Sigmoid colon (tissue), 7 donors: ENCODE data around the gene WNK2. TPM values are rescaled to one million over a fixed set of nuclear protein-coding genes. Genes with fewer than 3 reads are reported as not detected.

Source experiments
- DNase-seq: peaks from one replicate; pipeline ENCODE4 v3.0.0-alpha.2; 2019
- H3K27ac ChIP-seq, 4 donors: fragments of 200-600 bp; sonication (generic); one replicate each; pipeline ENCODE4 v1.5.1; 2016 to 2019; ENCODE audit warnings: mild to moderate bottlenecking in 1 of 4
- H3K27me3 ChIP-seq, 3 donors: fragments of 200-600 bp; sonication (generic); one replicate each; pipeline ENCODE4 v1.5.1; 2019; ENCODE audit warnings: mild to moderate bottlenecking in 1 of 3
- H3K36me3 ChIP-seq, 4 donors: fragments of 200-600 bp; sonication (generic); one replicate each; pipeline ENCODE4 v1.5.1; 2016 to 2019
- H3K4me1 ChIP-seq, 4 donors: fragments of 200-600 bp; sonication (generic); one replicate each; pipeline ENCODE4 v1.5.1; 2017 to 2019
- H3K4me3 ChIP-seq, 4 donors: fragments of 200-600 bp; sonication (generic); one replicate each; pipeline ENCODE4 v1.5.1; 2017 to 2019; ENCODE audit warnings: mild to moderate bottlenecking in 2 of 4, moderate library complexity in 1 of 4
- H3K9me3 ChIP-seq, 4 donors: fragments of 200-600 bp in 3 of 4; sonication (generic) in 3 of 4; one replicate each; pipeline versions ENCODE4 v1.5.1 to v1.6.1; 2013 to 2019
- CTCF ChIP-seq, 4 experiments: fragments of 450-650 bp in 3 of 4; fragments of 200-600 bp in 1 of 4; IDR thresholded peaks; one replicate each; pipeline ENCODE4 v1.5.1; 2016 to 2019; ENCODE audit warnings: antibody characterized with exemption in 4 of 4, mild to moderate bottlenecking in 3 of 4, moderate library complexity in 2 of 4
- EP300 ChIP-seq, 4 donors: sonication (generic); formaldehyde crosslinking; IDR thresholded peaks; one replicate each; pipeline ENCODE4 v1.6.1; 2017; ENCODE audit warnings: antibody characterized with exemption in 4 of 4
- POLR2A ChIP-seq, 2 donors: fragments of 450-650 bp; IDR thresholded peaks; one replicate each; pipeline ENCODE4 v1.6.1; 2016; ENCODE audit warnings: antibody characterized with exemption in 2 of 2, mild to moderate bottlenecking in 2 of 2, moderate library complexity in 2 of 2
- POLR2AphosphoS5 ChIP-seq, 4 donors: sonication (generic); formaldehyde crosslinking; IDR thresholded peaks; one replicate each; pipeline ENCODE4 v1.6.1; 2017; ENCODE audit warnings: antibody characterized with exemption in 4 of 4
- WGBS, 2 donors: extraction: QIAGEN DNeasy Blood & Tissue Kit; methylation state at CpG; one replicate each; pipeline ENCODE4 v1.1.7; 2013; 5-methylcytosine and 5-hydroxymethylcytosine counted together
- intact Hi-C: fragments of 100-400 bp; cut with DNase I; formaldehyde crosslinking; loops from one replicate; pipeline ENCODE4 v1.15.1; 2023
- polyA plus RNA-seq, 3 donors: library from polyadenylated mRNA; stranded (reverse); fragments of 200-250 nt; gene quantifications; one replicate each; pipeline ENCODE4 v1.2.3, GENCODE V29; 2013
- total RNA-seq, 4 donors: library from RNA; depleted of rRNA; stranded (reverse); fragments of >200 nt; gene quantifications; one replicate each; pipeline ENCODE4 v1.1.0, GENCODE V29; 2016
- donor health status: healthy with polysubstance abuse.
- donor health status: Bipolar disorder and iron deficiency.
- donor health status: healthy.

WNK2 gene
- total and polyA plus RNA-seq, 7 donors, result 12.6 to 95.8 (median 20.0) TPM

- Histone ChIP-seq H3K9me3 (no peaks in the 10 kb centered on the region), H3K36me3 (no peaks in the 10 kb centered on the region), H3K27me3 (peaks cover 0 to 6% (median 0%) of the 10 kb centered on the region in 3 donors), H3K4me3 (peak overlapping the region in 3 of 4 donors; percentile 54 to 87 (median 66)), H3K4me1 (peaks cover 4 to 74% (median 69%) of the 10 kb centered on the region in 4 donors), H3K27ac (peak overlapping the region; percentile 81 to 89 (median 84))
- DNase-seq, result no peak
- TF ChIP-seq POLR2AphosphoS5 (IDR thresholded peaks at IDR 0.05), result no peak
- no peak for TF ChIP-seq POLR2A (IDR thresholded peaks at IDR 0.05)
- no peak for TF ChIP-seq CTCF (IDR thresholded peaks at IDR 0.05)
- no peak for TF ChIP-seq EP300 (IDR thresholded peaks at IDR 0.05)
- intact Hi-C loops, result loop anchor here (10.0 kb wide), 1 partner anchor 267 kb away; the partner anchor contains the start of genes FAM120A and FAM120AOS
- 23 to 69% methylated on average over 5 of the region's 5 CpGs for WGBS, 2 donors
Measured at GRCh38 chr9:93187574-93187973, 3.6 kb downstream of the WNK2 start.

GRCh38 chr9:93188426-93189368 is 4.8 kb downstream of the WNK2 start:
- Histone ChIP-seq H3K4me3 (no peak overlapping the region), H3K4me1 (peaks cover 4 to 77% (median 69%) of the 10 kb centered on the region in 4 donors), H3K27me3 (peaks cover 0 to under 1% (median 0%) of the 10 kb centered on the region in 3 donors), H3K27ac (peak overlapping the region; percentile 81 to 89 (median 84)), H3K36me3 (no peaks in the 10 kb centered on the region), H3K9me3 (no peaks in the 10 kb centered on the region)
- intact Hi-C loops, result loop anchor here (10.0 kb wide), 1 partner anchor 266 kb away; the partner anchor contains the start of genes FAM120A and FAM120AOS
- no peak for DNase-seq
- WGBS, 2 donors, result 27 to 70% methylated on average over 14 of the region's 14 CpGs
- TF ChIP-seq EP300 (IDR thresholded peaks at IDR 0.05), result no peak
- TF ChIP-seq POLR2AphosphoS5 (IDR thresholded peaks at IDR 0.05), result no peak
- TF ChIP-seq POLR2A (IDR thresholded peaks at IDR 0.05), result no peak
- TF ChIP-seq CTCF (IDR thresholded peaks at IDR 0.05), result no peak

GRCh38 chr9:93189369-93190132 is 5.6 kb downstream of the WNK2 start:
- DNase-seq, result no peak
- intact Hi-C loops, result loop anchor here (10.0 kb wide), 1 partner anchor 265 kb away; the partner anchor contains the start of genes FAM120A and FAM120AOS
- no peak overlapping the region for H3K4me3 ChIP-seq
- H3K36me3 ChIP-seq, result no peaks in the 10 kb centered on the region
- TF ChIP-seq EP300 (IDR thresholded peaks at IDR 0.05) (no peak), POLR2A (IDR thresholded peaks at IDR 0.05) (no peak), CTCF (IDR thresholded peaks at IDR 0.05) (no peak), POLR2AphosphoS5 (IDR thresholded peaks at IDR 0.05) (no peak)
- WGBS, 2 donors, result 52 to 80% methylated on average over 21 of the region's 21 CpGs
- peak overlapping the region; percentile 81 to 89 (median 84) for H3K27ac ChIP-seq
- H3K4me1 ChIP-seq, result peaks cover 4 to 82% (median 73%) of the 10 kb centered on the region in 4 donors
- H3K9me3 ChIP-seq, result no peaks in the 10 kb centered on the region
- no peaks in the 10 kb centered on the region for H3K27me3 ChIP-seq

GRCh38 chr9:93190133-93190525 is 6.2 kb downstream of the WNK2 start:
- H3K4me3 ChIP-seq, result no peak overlapping the region
- no peak for DNase-seq
- H3K4me1 ChIP-seq, result peaks cover 4 to 80% (median 77%) of the 10 kb centered on the region in 4 donors
- intact Hi-C loops, result no loop called here
- no peaks in the 10 kb centered on the region for H3K36me3 ChIP-seq
- H3K27me3 ChIP-seq, result no peaks in the 10 kb centered on the region
- H3K9me3 ChIP-seq, result no peaks in the 10 kb centered on the region
- peak overlapping the region; percentile 81 to 89 (median 84) for H3K27ac ChIP-seq
- TF ChIP-seq POLR2AphosphoS5 (IDR thresholded peaks at IDR 0.05), result no peak
- no peak for TF ChIP-seq POLR2A (IDR thresholded peaks at IDR 0.05)
- TF ChIP-seq CTCF (IDR thresholded peaks at IDR 0.05), result no peak
- no peak for TF ChIP-seq EP300 (IDR thresholded peaks at IDR 0.05)
- WGBS, 2 donors, result 76 to 84% methylated on average over 12 of the region's 12 CpGs
